ENCODE measurements around the gene ZIC1.

Gene ZIC1

GRCh38 chr3:147409143-147410115 is at the start of gene ZIC1:
ZIC1 (plus strand) TSS chr3:147409365; CDS start chr3:147410113, 748 bp downstream.
- TF ChIP-seq SUZ12 (IDR thresholded peaks at IDR 0.05; ENCODE audit: extremely low read depth, insufficient read depth, insufficient read length) (peak; percentile 49), YY1 (IDR thresholded peaks at IDR 0.05; ENCODE audit: insufficient read depth, insufficient read length) (no peak)
- H3K4me1 ChIP-seq (ENCODE audit: insufficient read depth, insufficient read length), result peaks cover 15% of the 10 kb centered on the region
- DNase-seq (ENCODE audit: low read depth, low spot score), result no peak
- H3K36me3 ChIP-seq (ENCODE audit: insufficient read depth, insufficient read length, low read length), result no peaks in the 10 kb centered on the region
- H3K9me3 ChIP-seq (ENCODE audit: insufficient read depth, low read length), result no peaks in the 10 kb centered on the region
- H3K27me3 ChIP-seq (ENCODE audit: insufficient read depth, insufficient read length), result peaks cover 100% of the 10 kb centered on the region
- peak within 1 kb of the TSS; percentile 64 for H3K9ac ChIP-seq (ENCODE audit: insufficient read length, low read depth)
- peak within 1 kb of the TSS; percentile 45 for H3K4me3 ChIP-seq (ENCODE audit: insufficient read length, low read depth)

- H3K4me1 ChIP-seq (ENCODE audit: insufficient read depth, insufficient read length), result no peaks in the 10 kb centered on the region
- no peak for DNase-seq (ENCODE audit: low read depth, low spot score)
- no peaks in the 10 kb centered on the region for H3K36me3 ChIP-seq (ENCODE audit: insufficient read depth, insufficient read length, low read length)
- H3K9me3 ChIP-seq (ENCODE audit: insufficient read depth, low read length), result no peaks in the 10 kb centered on the region
- TF ChIP-seq YY1 (IDR thresholded peaks at IDR 0.05; ENCODE audit: insufficient read depth, insufficient read length), result no peak
- TF ChIP-seq ZNF274 (IDR thresholded peaks at IDR 0.05; ENCODE audit: low read depth, low read length), result no peak
- TF ChIP-seq SUZ12 (IDR thresholded peaks at IDR 0.05; ENCODE audit: extremely low read depth, insufficient read depth, insufficient read length), result no peak
- peaks cover 100% of the 10 kb centered on the region for H3K27me3 ChIP-seq (ENCODE audit: insufficient read depth, insufficient read length)
- no peak overlapping the region for H3K9ac ChIP-seq (ENCODE audit: insufficient read length, low read depth)
- H3K4me3 ChIP-seq (ENCODE audit: insufficient read length, low read depth), result no peak overlapping the region
These were observed 49.1 kb upstream of the ZIC1 start for GRCh38 chr3:147360051-147360439.

- TF ChIP-seq YY1 (IDR thresholded peaks at IDR 0.05; ENCODE audit: insufficient read depth, insufficient read length) (no peak), ZNF274 (IDR thresholded peaks at IDR 0.05; ENCODE audit: low read depth, low read length) (no peak), SUZ12 (IDR thresholded peaks at IDR 0.05; ENCODE audit: extremely low read depth, insufficient read depth, insufficient read length) (peak; percentile 57)
- Histone ChIP-seq H3K9me3 (ENCODE audit: insufficient read depth, low read length) (no peaks in the 10 kb centered on the region), H3K27me3 (ENCODE audit: insufficient read depth, insufficient read length) (peaks cover 100% of the 10 kb centered on the region), H3K4me3 (ENCODE audit: insufficient read length, low read depth) (no peak overlapping the region), H3K36me3 (ENCODE audit: insufficient read depth, insufficient read length, low read length) (no peaks in the 10 kb centered on the region), H3K4me1 (ENCODE audit: insufficient read depth, insufficient read length) (no peaks in the 10 kb centered on the region), H3K9ac (ENCODE audit: insufficient read length, low read depth) (no peak overlapping the region)
- DNase-seq (ENCODE audit: low read depth, low spot score), result no peak
These were observed 48.3 kb upstream of the ZIC1 start for GRCh38 chr3:147360646-147361453.

GRCh38 chr3:147361454-147362420 is 47.4 kb upstream of the ZIC1 start:
- Histone ChIP-seq H3K4me3 (ENCODE audit: insufficient read length, low read depth) (no peak overlapping the region), H3K4me1 (ENCODE audit: insufficient read depth, insufficient read length) (no peaks in the 10 kb centered on the region), H3K27me3 (ENCODE audit: insufficient read depth, insufficient read length) (peaks cover 100% of the 10 kb centered on the region), H3K36me3 (ENCODE audit: insufficient read depth, insufficient read length, low read length) (no peaks in the 10 kb centered on the region), H3K9me3 (ENCODE audit: insufficient read depth, low read length) (no peaks in the 10 kb centered on the region), H3K9ac (ENCODE audit: insufficient read length, low read depth) (no peak overlapping the region)
- DNase-seq (ENCODE audit: low read depth, low spot score), result no peak
- TF ChIP-seq SUZ12 (IDR thresholded peaks at IDR 0.05; ENCODE audit: extremely low read depth, insufficient read depth, insufficient read length) (no peak), ZNF274 (IDR thresholded peaks at IDR 0.05; ENCODE audit: low read depth, low read length) (no peak), YY1 (IDR thresholded peaks at IDR 0.05; ENCODE audit: insufficient read depth, insufficient read length) (no peak)

GRCh38 chr3:147364771-147365170 is 44.4 kb upstream of the ZIC1 start:
- no peak for TF ChIP-seq YY1 (IDR thresholded peaks at IDR 0.05; ENCODE audit: insufficient read depth, insufficient read length)
- TF ChIP-seq ZNF274 (IDR thresholded peaks at IDR 0.05; ENCODE audit: low read depth, low read length), result no peak
- TF ChIP-seq SUZ12 (IDR thresholded peaks at IDR 0.05; ENCODE audit: extremely low read depth, insufficient read depth, insufficient read length), result no peak
- no peak overlapping the region for H3K9ac ChIP-seq (ENCODE audit: insufficient read length, low read depth)
- no peak overlapping the region for H3K4me3 ChIP-seq (ENCODE audit: insufficient read length, low read depth)
- peaks cover 100% of the 10 kb centered on the region for H3K27me3 ChIP-seq (ENCODE audit: insufficient read depth, insufficient read length)
- no peaks in the 10 kb centered on the region for H3K36me3 ChIP-seq (ENCODE audit: insufficient read depth, insufficient read length, low read length)
- no peaks in the 10 kb centered on the region for H3K4me1 ChIP-seq (ENCODE audit: insufficient read depth, insufficient read length)
- no peak for DNase-seq (ENCODE audit: low read depth, low spot score)
- H3K9me3 ChIP-seq (ENCODE audit: insufficient read depth, low read length), result no peaks in the 10 kb centered on the region

- Histone ChIP-seq H3K9me3 (ENCODE audit: insufficient read depth, low read length) (no peaks in the 10 kb centered on the region), H3K4me1 (ENCODE audit: insufficient read depth, insufficient read length) (no peaks in the 10 kb centered on the region), H3K36me3 (ENCODE audit: insufficient read depth, insufficient read length, low read length) (no peaks in the 10 kb centered on the region), H3K27me3 (ENCODE audit: insufficient read depth, insufficient read length) (peaks cover 100% of the 10 kb centered on the region), H3K9ac (ENCODE audit: insufficient read length, low read depth) (no peak overlapping the region), H3K4me3 (ENCODE audit: insufficient read length, low read depth) (no peak overlapping the region)
- DNase-seq (ENCODE audit: low read depth, low spot score), result no peak
- no peak for TF ChIP-seq SUZ12 (IDR thresholded peaks at IDR 0.05; ENCODE audit: extremely low read depth, insufficient read depth, insufficient read length)
These were observed 43.7 kb upstream of the ZIC1 start for GRCh38 chr3:147365196-147366115.

All from NT2/D1 (cell line).